Fibroblast of lung (primary cell): ENCODE data around the gene STARD3NL.

Source experiments
- EZH2 ChIP-seq: IDR thresholded peaks from 2 replicates; pipeline ENCODE4 v1.5.1; 2012; ENCODE audit warnings: low read length, control low read depth, mild to moderate bottlenecking; ENCODE audit errors: missing control alignments
- TF ChIP-seq, protein P1 (sequence below), 2 donors: IDR thresholded peaks in 1 of 2; conservative IDR thresholded peaks in 1 of 2; 1 replicate in 1 of 2; 2 replicates in 1 of 2; pipeline ENCODE4 v1.5.1; 2011 to 2012; ENCODE audit warnings: low read length in 2 of 2, control low read depth in 1 of 2, inconsistent platforms in 1 of 2, low read depth in 1 of 2, mild to moderate bottlenecking in 1 of 2

DNA sequence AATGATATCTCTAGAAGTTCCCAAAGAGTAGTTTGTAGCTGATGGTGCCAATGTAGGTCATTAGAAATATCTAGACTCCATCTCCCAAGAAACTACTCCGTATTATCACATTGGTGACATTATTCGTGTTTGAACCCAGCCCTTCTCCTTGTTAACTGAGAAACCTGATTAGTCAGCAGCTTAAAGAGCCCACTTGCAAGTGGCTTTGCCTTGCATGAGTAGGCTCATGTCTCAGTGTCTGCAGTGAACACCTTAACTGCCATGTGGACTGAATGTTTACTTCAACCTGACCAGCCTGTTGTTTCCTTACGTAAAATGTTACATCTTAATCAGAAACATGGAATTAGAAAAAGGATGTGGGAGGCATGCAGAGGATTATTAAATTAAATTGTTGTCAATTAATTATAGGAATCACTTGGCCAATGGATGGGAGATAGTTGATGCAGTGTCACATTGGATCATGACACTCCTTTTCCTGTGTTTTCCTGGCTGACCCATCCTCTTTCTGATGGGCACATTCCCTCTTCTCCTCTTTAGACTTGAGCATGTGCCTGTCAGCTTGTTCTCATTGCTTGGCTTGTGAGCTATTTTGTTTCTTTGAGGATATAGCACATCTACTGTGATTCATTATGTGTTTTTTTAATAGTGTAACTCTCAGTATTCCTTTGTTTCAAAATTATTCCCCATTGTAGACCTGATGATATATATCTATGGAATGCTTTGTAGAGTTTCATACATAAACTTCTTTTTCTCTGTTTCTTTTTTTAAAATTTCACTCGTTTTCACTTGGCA lies 18.0 kb downstream of the STARD3NL start:
- TF ChIP-seq, protein P1, sequence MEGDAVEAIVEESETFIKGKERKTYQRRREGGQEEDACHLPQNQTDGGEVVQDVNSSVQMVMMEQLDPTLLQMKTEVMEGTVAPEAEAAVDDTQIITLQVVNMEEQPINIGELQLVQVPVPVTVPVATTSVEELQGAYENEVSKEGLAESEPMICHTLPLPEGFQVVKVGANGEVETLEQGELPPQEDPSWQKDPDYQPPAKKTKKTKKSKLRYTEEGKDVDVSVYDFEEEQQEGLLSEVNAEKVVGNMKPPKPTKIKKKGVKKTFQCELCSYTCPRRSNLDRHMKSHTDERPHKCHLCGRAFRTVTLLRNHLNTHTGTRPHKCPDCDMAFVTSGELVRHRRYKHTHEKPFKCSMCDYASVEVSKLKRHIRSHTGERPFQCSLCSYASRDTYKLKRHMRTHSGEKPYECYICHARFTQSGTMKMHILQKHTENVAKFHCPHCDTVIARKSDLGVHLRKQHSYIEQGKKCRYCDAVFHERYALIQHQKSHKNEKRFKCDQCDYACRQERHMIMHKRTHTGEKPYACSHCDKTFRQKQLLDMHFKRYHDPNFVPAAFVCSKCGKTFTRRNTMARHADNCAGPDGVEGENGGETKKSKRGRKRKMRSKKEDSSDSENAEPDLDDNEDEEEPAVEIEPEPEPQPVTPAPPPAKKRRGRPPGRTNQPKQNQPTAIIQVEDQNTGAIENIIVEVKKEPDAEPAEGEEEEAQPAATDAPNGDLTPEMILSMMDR (conservative IDR thresholded peaks at IDR 0.05 in 1 of 2, IDR thresholded peaks at IDR 0.05 in 1 of 2; ENCODE audit: low read depth in 1 of 2, low read length in 2 of 2), result no peak
- no peak for TF ChIP-seq EZH2
